Skeletal muscle tissue (tissue), 5 donors: ENCODE results near the gene KCNQ4. TPM values are rescaled to one million over a fixed set of nuclear protein-coding genes. Genes with fewer than 3 reads are reported as not detected.

Experiments
- H3K27ac ChIP-seq: one replicate; pipeline ENCODE4 v1.7.0; 2013; ENCODE audit warnings: mild to moderate bottlenecking, low read depth, low read length, inconsistent platforms
- H3K27me3 ChIP-seq, 3 donors: one replicate each; pipeline ENCODE4 v1.7.0; 2013; ENCODE audit warnings: low read length in 3 of 3; ENCODE audit not compliant: control insufficient read depth in 3 of 3, insufficient read depth in 3 of 3
- H3K36me3 ChIP-seq, 3 donors: one replicate each; pipeline ENCODE4 v1.7.0; 2013; ENCODE audit warnings: low read length in 3 of 3; ENCODE audit not compliant: control insufficient read depth in 3 of 3, insufficient read depth in 3 of 3
- H3K4me1 ChIP-seq, 3 donors: one replicate each; pipeline ENCODE4 v1.7.0; 2013; ENCODE audit warnings: low read length in 3 of 3, mild to moderate bottlenecking in 3 of 3; ENCODE audit not compliant: control insufficient read depth in 3 of 3, insufficient read depth in 3 of 3
- H3K4me3 ChIP-seq, 3 donors: one replicate each; pipeline ENCODE4 v1.7.0; 2013; ENCODE audit warnings: low read length in 3 of 3
- H3K9ac ChIP-seq, 3 donors: one replicate each; pipeline ENCODE4 v1.7.0; 2013; ENCODE audit warnings: low read length in 3 of 3, mild to moderate bottlenecking in 3 of 3, moderate library complexity in 2 of 3, low read depth in 1 of 3
- H3K9me3 ChIP-seq, 3 donors: one replicate each; pipeline ENCODE4 v1.7.0; 2013; ENCODE audit warnings: low read length in 3 of 3; ENCODE audit not compliant: control insufficient read depth in 3 of 3
- small RNA-seq: library from RNA; depleted of rRNA; stranded (forward); fragments of <200 nt; gene quantifications from one replicate; pipeline ENCODE3, GENCODE V24; 2014
- total RNA-seq: library from RNA; depleted of rRNA; stranded (reverse); fragments of >200 nt; gene quantifications from one replicate; pipeline ENCODE4 v1.2.3, GENCODE V29; 2014
- donor health status: Osteomylitis.

Gene KCNQ4
- total RNA-seq, 1 donor from 2014 or later = 4.2 TPM

DNA sequence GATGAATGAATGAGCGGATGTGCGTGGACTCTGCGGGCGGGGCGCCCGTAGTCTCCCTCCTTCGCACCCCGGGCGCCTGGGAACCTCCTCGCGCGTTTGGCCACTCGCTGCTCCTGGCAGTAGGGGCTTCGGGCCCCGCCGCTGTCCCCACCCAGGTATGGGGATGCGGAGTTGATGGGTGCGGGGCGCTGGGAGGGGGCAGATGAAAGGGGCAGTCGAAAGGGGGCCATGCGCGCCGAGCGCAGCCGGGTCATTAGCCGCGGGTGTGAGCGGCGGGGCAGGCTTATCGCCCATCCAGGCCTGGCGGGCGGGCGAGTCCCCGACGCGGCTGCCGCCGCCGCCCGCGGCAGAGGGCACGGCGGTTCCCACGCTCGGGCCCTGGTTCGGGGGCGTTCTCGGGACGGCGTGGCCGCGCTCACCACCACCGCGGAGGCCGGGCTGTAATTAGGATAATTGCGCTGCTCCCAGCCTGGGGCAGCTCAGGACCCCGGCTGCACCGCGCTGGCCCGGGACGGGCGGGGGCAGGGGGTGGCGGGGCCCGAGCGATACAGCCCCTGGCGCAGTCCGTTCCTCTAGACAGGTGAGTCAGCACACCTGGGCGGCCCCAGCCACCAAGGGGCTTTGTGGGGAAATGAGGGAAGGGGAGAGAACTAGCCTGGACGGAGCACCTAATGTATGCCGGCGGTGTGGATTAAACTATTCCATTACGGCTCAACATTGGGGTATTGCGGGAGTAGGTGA is 100.6 kb downstream of the KCNQ4 start:
- Histone ChIP-seq H3K9me3 (no peaks in the 10 kb centered on the region), H3K4me3 (no peak overlapping the region), H3K9ac (no peak overlapping the region), H3K4me1 (no peaks in the 10 kb centered on the region), H3K36me3 (no peaks in the 10 kb centered on the region), H3K27me3 (peaks cover 9 to 10% (median 10%) of the 10 kb centered on the region in 3 donors), H3K27ac (no peak overlapping the region)

- no peaks in the 10 kb centered on the region for H3K36me3 ChIP-seq
- H3K9me3 ChIP-seq = no peaks in the 10 kb centered on the region
- H3K4me1 ChIP-seq = no peaks in the 10 kb centered on the region
- H3K4me3 ChIP-seq = no peak overlapping the region
- H3K9ac ChIP-seq = no peak overlapping the region
- no peak overlapping the region for H3K27ac ChIP-seq
- H3K27me3 ChIP-seq = peaks cover 5 to 10% (median 9%) of the 10 kb centered on the region in 3 donors
Measured at GRCh38 chr1:40886318-40887011, 102.9 kb downstream of the KCNQ4 start.

- Histone ChIP-seq H3K9me3 (no peaks in the 10 kb centered on the region), H3K36me3 (no peaks in the 10 kb centered on the region), H3K9ac (no peak overlapping the region), H3K4me3 (no peak overlapping the region), H3K27ac (no peak overlapping the region), H3K4me1 (no peaks in the 10 kb centered on the region), H3K27me3 (peaks cover 5 to 10% (median 9%) of the 10 kb centered on the region in 3 donors)
Measured at GRCh38 chr1:40887012-40887378, 103.4 kb downstream of the KCNQ4 start.

DNA sequence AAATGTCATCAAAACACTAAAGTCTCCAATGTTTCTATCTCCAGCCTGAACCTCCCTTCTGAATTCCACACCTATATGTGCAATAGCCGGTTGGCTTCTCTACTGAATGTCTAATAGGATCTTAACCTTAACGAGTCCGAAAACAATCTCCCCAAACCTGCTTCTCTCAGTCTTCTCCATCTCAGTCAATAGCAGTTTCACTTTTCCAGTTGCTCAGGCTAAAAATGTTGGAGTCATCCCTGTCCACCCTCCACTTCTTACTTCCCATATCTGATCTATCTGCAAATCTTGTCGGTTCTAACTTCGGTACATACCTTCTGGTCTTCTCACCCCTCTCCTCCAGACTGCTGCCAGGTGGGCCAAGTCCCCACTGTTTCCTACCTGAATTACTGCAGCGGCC is 104.1 kb downstream of the KCNQ4 start:
- Histone ChIP-seq H3K27ac (no peak overlapping the region), H3K4me1 (no peaks in the 10 kb centered on the region), H3K36me3 (no peaks in the 10 kb centered on the region), H3K27me3 (peaks cover 5 to 10% (median 9%) of the 10 kb centered on the region in 3 donors), H3K4me3 (no peak overlapping the region), H3K9me3 (no peaks in the 10 kb centered on the region), H3K9ac (no peak overlapping the region)

Small RNA genes within 50 kb of the gene (small RNA-seq; reads per million reads assigned to genes)
- gene MIR30C1 = 6.6 reads per million, percentile 91 among the genes with 10 or more reads in this experiment
- 992 reads per million, percentile 99 among the genes with 10 or more reads in this experiment for gene MIR30E
- gene RN7SL326P = not detected

Other genes with a start within 250 kb of the KCNQ4 start
- gene RIMS3, start 118.1 kb upstream of the KCNQ4 start, total RNA-seq = 0.52 TPM
- gene NFYC, start 92.1 kb upstream of the KCNQ4 start, total RNA-seq = 28.2 TPM
- 1.6 TPM for gene CITED4, start 78.6 kb downstream of the KCNQ4 start, total RNA-seq
- 16.2 TPM for gene CTPS1, start 195.9 kb downstream of the KCNQ4 start, total RNA-seq
- gene SLFNL1, start 237.9 kb downstream of the KCNQ4 start, total RNA-seq = 0.52 TPM